ENCODE data around the gene CLCN6.

CLCN6 gene

GRCh38 chr1:11841245-11842153, 35.5 kb downstream of the CLCN6 start:
- H3K4me3 ChIP-seq (ENCODE audit: low read depth, low read length), result no peak overlapping the region
- no peak for DNase-seq (ENCODE audit: low read depth)

- no peak overlapping the region for H3K4me3 ChIP-seq (ENCODE audit: low read depth, low read length)
- DNase-seq (ENCODE audit: low read depth), result no peak
These were observed 36.4 kb downstream of the CLCN6 start for GRCh38 chr1:11842154-11843041.

- DNase-seq (ENCODE audit: low read depth), result no peak
- H3K4me3 ChIP-seq (ENCODE audit: low read depth, low read length), result no peak overlapping the region
These were observed 39.8 kb downstream of the CLCN6 start for GRCh38 chr1:11845641-11846335.

- peak; percentile 13 for DNase-seq (ENCODE audit: low read depth)
- H3K4me3 ChIP-seq (ENCODE audit: low read depth, low read length), result no peak within 1 kb of the TSS
These were observed 41.8 kb downstream of the CLCN6 start, which contains the start of gene NPPA for GRCh38 chr1:11847667-11848372. Gene NPPA, minus strand, starts transcription at chr1:11847783. Its CDS starts 99 bp downstream, at chr1:11847684.

- DNase-seq (ENCODE audit: low read depth), result no peak
- no peak overlapping the region for H3K4me3 ChIP-seq (ENCODE audit: low read depth, low read length)
These were observed 42.3 kb downstream of the CLCN6 start for GRCh38 chr1:11848373-11848700.

GRCh38 chr1:11850156-11850555, 44.2 kb downstream of the CLCN6 start:
- DNase-seq (ENCODE audit: low read depth), result no peak
- H3K4me3 ChIP-seq (ENCODE audit: low read depth, low read length), result no peak overlapping the region

GRCh38 chr1:11851180-11851579, 45.2 kb downstream of the CLCN6 start:
- no peak overlapping the region for H3K4me3 ChIP-seq (ENCODE audit: low read depth, low read length)
- DNase-seq (ENCODE audit: low read depth), result no peak

GRCh38 chr1:11854519-11854918, 48.5 kb downstream of the CLCN6 start:
- H3K4me3 ChIP-seq (ENCODE audit: low read depth, low read length), result no peak overlapping the region
- DNase-seq (ENCODE audit: low read depth), result no peak

GRCh38 chr1:11855430-11855829, 49.4 kb downstream of the CLCN6 start:
- H3K4me3 ChIP-seq (ENCODE audit: low read depth, low read length), result no peak overlapping the region
- no peak for DNase-seq (ENCODE audit: low read depth)

GRCh38 chr1:11856698-11857097, 50.7 kb downstream of the CLCN6 start:
- H3K4me3 ChIP-seq (ENCODE audit: low read depth, low read length), result no peak overlapping the region
- no peak for DNase-seq (ENCODE audit: low read depth)

- no peak for DNase-seq (ENCODE audit: low read depth)
- H3K4me3 ChIP-seq (ENCODE audit: low read depth, low read length), result no peak overlapping the region
These were observed 51.3 kb downstream of the CLCN6 start for GRCh38 chr1:11857164-11857851.

GRCh38 chr1:11858158-11858557, 52.2 kb downstream of the CLCN6 start:
- no peak for DNase-seq (ENCODE audit: low read depth)
- no peak overlapping the region for H3K4me3 ChIP-seq (ENCODE audit: low read depth, low read length)

- no peak within 1 kb of the TSS for H3K4me3 ChIP-seq (ENCODE audit: low read depth, low read length)
- DNase-seq (ENCODE audit: low read depth), result no peak
These were observed 52.6 kb downstream of the CLCN6 start, which contains the start of gene NPPB for GRCh38 chr1:11858613-11858967. Gene NPPB, minus strand, starts transcription at chr1:11858945. Its CDS starts 112 bp downstream, at chr1:11858833.

- peak; percentile 12 for DNase-seq (ENCODE audit: low read depth)
- H3K4me3 ChIP-seq (ENCODE audit: low read depth, low read length), result no peak overlapping the region
These were observed 53.2 kb downstream of the CLCN6 start for GRCh38 chr1:11858968-11859871.

GRCh38 chr1:11860083-11860482, 54.1 kb downstream of the CLCN6 start:
- no peak for DNase-seq (ENCODE audit: low read depth)
- H3K4me3 ChIP-seq (ENCODE audit: low read depth, low read length), result no peak overlapping the region

GRCh38 chr1:11860587-11860986, 54.6 kb downstream of the CLCN6 start:
- DNase-seq (ENCODE audit: low read depth), result no peak
- H3K4me3 ChIP-seq (ENCODE audit: low read depth, low read length), result no peak overlapping the region

GRCh38 chr1:11862890-11863289, 56.9 kb downstream of the CLCN6 start:
- no peak for DNase-seq (ENCODE audit: low read depth)
- no peak overlapping the region for H3K4me3 ChIP-seq (ENCODE audit: low read depth, low read length)
